Retinal pigment epithelial cell (primary cell): ENCODE results near the gene DESI1.
"Not testable (repeated sequence)": the region's sequence is repeated elsewhere in the genome, so short reads cannot be mapped to it uniquely, and the experiment has no call there.

ENCODE experiments used
- DNase-seq: peaks from one replicate; pipeline ENCODE4 v3.0.0-alpha.2; 2010; ENCODE audit warnings: low read depth
- H3K4me3 ChIP-seq: 2 replicates; pipeline ENCODE4 v1.5.1; 2011; ENCODE audit warnings: mild to moderate bottlenecking, low read length, control low read depth, moderate library complexity
- CTCF ChIP-seq: conservative IDR thresholded peaks from 2 replicates; pipeline ENCODE4 v1.5.1; 2011; ENCODE audit warnings: low read depth, low read length, control low read depth, inconsistent platforms

The DESI1 gene

GRCh38 chr22:41650229-41650628 lies 29.4 kb upstream of the DESI1 start:
- H3K4me3 ChIP-seq = no peak overlapping the region
- DNase-seq = no peak
- TF ChIP-seq CTCF = no peak

GRCh38 chr22:41648432-41648831 lies 27.6 kb upstream of the DESI1 start:
- TF ChIP-seq CTCF = no peak
- no peak overlapping the region for H3K4me3 ChIP-seq
- DNase-seq = no peak

GRCh38 chr22:41647771-41648170 lies 26.9 kb upstream of the DESI1 start:
- no peak for DNase-seq
- H3K4me3 ChIP-seq = no peak overlapping the region
- TF ChIP-seq CTCF = no peak

GRCh38 chr22:41642331-41643110 lies 21.7 kb upstream of the DESI1 start:
- no peak for DNase-seq
- H3K4me3 ChIP-seq = no peak overlapping the region
- no peak for TF ChIP-seq CTCF

- TF ChIP-seq CTCF = no peak
- H3K4me3 ChIP-seq = no peak overlapping the region
- no peak for DNase-seq
These were observed 21.0 kb upstream of the DESI1 start for GRCh38 chr22:41641854-41642253.

GRCh38 chr22:41638748-41639147 lies 17.9 kb upstream of the DESI1 start:
- H3K4me3 ChIP-seq = no peak overlapping the region
- TF ChIP-seq CTCF = no peak
- no peak for DNase-seq

- no peak for TF ChIP-seq CTCF
- no peak overlapping the region for H3K4me3 ChIP-seq
- no peak for DNase-seq
These were observed 17.3 kb upstream of the DESI1 start for GRCh38 chr22:41638124-41638523.

GRCh38 chr22:41637623-41638022 lies 16.8 kb upstream of the DESI1 start:
- not testable (repeated sequence) for H3K4me3 ChIP-seq, DNase-seq
